Hepatocyte (in vitro differentiated cells): ENCODE results near the gene KCTD10.

Experiments
- CTCF ChIP-seq: fragments of 200-600 bp; sonication (generic); IDR thresholded peaks from 2 replicates; pipeline ENCODE4 v1.5.1; 2016; ENCODE audit warnings: antibody characterized with exemption, mild to moderate bottlenecking; ENCODE audit not compliant: poor library complexity
- EZH2phosphoT487 ChIP-seq: fragments of 200-600 bp; sonication (generic); IDR thresholded peaks from one replicate; pipeline ENCODE4 v1.6.1; 2018; ENCODE audit warnings: antibody characterized with exemption, mild to moderate bottlenecking, low read depth, moderate library complexity; ENCODE audit not compliant: unreplicated experiment, severe bottlenecking

GRCh38 chr12:109436188-109436560 is 40.9 kb downstream of the KCTD10 start:
- TF ChIP-seq CTCF (no peak), EZH2phosphoT487 (no peak)
